HL-60 (cell line): ENCODE results near the gene EMC9.
A peak's percentile ranks its signal among the peaks of the same experiment; 100 is the strongest.

Experiments
- DNase-seq, 2 experiments: peaks; one replicate each; pipeline ENCODE4 v3.0.0-alpha.2; 2010 to 2020; ENCODE audit warnings: low read depth in 1 of 2, low spot score in 1 of 2
- H3K27ac ChIP-seq: fragments of 250-450 bp; sonication (Bioruptor Pico); replicated peaks from 2 replicates; pipeline ENCODE4 v1.5.1; 2020; ENCODE audit warnings: mild to moderate bottlenecking, moderate library complexity
- H3K27me3 ChIP-seq: fragments of 250-450 bp; sonication (Bioruptor Pico); 2 replicates; pipeline ENCODE4 v1.5.1; 2021; ENCODE audit warnings: mild to moderate bottlenecking, moderate library complexity; ENCODE audit not compliant: insufficient read depth, poor library complexity, severe bottlenecking
- H3K4me3 ChIP-seq: replicated peaks from 2 replicates; pipeline ENCODE4 v1.5.1; 2011; ENCODE audit warnings: mild to moderate bottlenecking, control low read depth, low read length; ENCODE audit not compliant: insufficient read depth
- CTCF ChIP-seq: IDR thresholded peaks from one replicate; pipeline ENCODE4 v1.5.1; 2011; ENCODE audit warnings: low read length, control low read depth, inconsistent platforms; ENCODE audit not compliant: insufficient read depth
- GABPA ChIP-seq: IDR thresholded peaks from 2 replicates; pipeline ENCODE4 v1.6.1; 2012; ENCODE audit warnings: low read depth
- POLR2AphosphoS5 ChIP-seq: IDR thresholded peaks from 2 replicates; pipeline ENCODE4 v1.6.1; 2012; ENCODE audit warnings: low read depth
- REST ChIP-seq: IDR thresholded peaks from 2 replicates; pipeline ENCODE4 v1.6.1; 2012; ENCODE audit warnings: low read depth; ENCODE audit not compliant: insufficient replicate concordance
- SPI1 ChIP-seq: IDR thresholded peaks from 2 replicates; pipeline ENCODE4 v1.6.1; 2012; ENCODE audit warnings: low read depth, mild to moderate bottlenecking, borderline replicate concordance

EMC9 gene

GRCh38 chr14:24135834-24136683 is 5.3 kb downstream of the EMC9 start, which contains the start of gene PSME1:
Gene PSME1, plus strand, starts transcription at chr14:24136194. Its CDS starts 69 bp downstream, at chr14:24136263.
- peak within 1 kb of the TSS; percentile 85 for H3K4me3 ChIP-seq
- TF ChIP-seq POLR2AphosphoS5 (peak; percentile 62; the same call in 1 of the 2 replicates), CTCF (no peak), GABPA (no peak)
- peak; percentile 79 to 91 for DNase-seq
- H3K27me3 ChIP-seq, result no peaks in the 10 kb centered on the region
- peak within 1 kb of the TSS; percentile 68 for H3K27ac ChIP-seq

GRCh38 chr14:24135584-24135833 is 5.9 kb downstream of the EMC9 start:
- H3K4me3 ChIP-seq, result peak overlapping the region; percentile 85
- H3K27ac ChIP-seq, result peak overlapping the region; percentile 36
- H3K27me3 ChIP-seq, result no peaks in the 10 kb centered on the region
- TF ChIP-seq GABPA (no peak), POLR2AphosphoS5 (no peak), CTCF (no peak), SPI1 (no peak), REST (no peak)
- no peak for DNase-seq

DNA sequence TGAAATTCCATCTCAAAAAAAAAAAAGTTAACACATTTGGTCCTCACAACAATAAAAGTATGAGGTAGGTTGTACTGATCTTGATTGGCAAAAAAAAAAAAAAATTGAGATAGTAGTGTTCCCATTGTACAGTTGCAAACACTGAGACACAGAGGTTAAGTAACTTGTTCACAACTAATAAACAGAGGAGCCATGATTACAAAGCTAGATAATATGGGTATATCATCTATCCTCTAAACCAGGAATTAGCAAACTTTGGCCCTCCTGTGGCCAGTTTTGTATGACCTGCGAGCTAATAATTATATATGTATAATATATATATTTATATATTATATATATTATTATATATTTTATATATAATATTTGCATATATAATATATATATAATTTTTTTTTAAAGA is 7.7 kb downstream of the EMC9 start:
- TF ChIP-seq GABPA, result no peak
- no peak for TF ChIP-seq CTCF
- TF ChIP-seq SPI1, result no peak
- no peak for TF ChIP-seq POLR2AphosphoS5
- no peak for TF ChIP-seq REST
- H3K27ac ChIP-seq, result no peak overlapping the region
- no peak for DNase-seq
- no peak overlapping the region for H3K4me3 ChIP-seq
- no peaks in the 10 kb centered on the region for H3K27me3 ChIP-seq
